NCI-H345 (cell line): ENCODE results near the gene OPRL1.
"Not testable (repeated sequence)": the region's sequence is repeated elsewhere in the genome, so short reads cannot be mapped to it uniquely, and the experiment has no call there.

Experiments
- DNase-seq: peaks from one replicate; lab custom pipeline; 2025; lab: John Stamatoyannopoulos, UW

OPRL1 gene

DNA sequence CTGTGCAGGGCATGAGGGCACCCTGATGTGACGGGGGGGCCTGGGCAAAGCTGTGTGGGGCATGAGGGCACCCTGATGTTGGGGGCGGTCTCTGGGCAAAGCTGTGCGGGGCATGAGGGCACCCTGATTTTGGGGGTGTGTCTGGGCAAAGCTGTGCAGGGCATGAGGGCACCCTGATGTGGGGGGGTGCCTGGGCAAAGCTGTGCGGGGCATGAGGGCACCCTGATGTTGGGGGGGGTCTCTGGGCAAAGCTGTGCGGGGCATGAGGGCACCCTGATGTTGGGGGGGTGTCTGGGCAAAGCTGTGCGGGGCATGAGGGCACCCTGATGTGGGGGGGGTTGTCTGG is 37.5 kb downstream of the OPRL1 start:
- not testable (repeated sequence) for DNase-seq

DNA sequence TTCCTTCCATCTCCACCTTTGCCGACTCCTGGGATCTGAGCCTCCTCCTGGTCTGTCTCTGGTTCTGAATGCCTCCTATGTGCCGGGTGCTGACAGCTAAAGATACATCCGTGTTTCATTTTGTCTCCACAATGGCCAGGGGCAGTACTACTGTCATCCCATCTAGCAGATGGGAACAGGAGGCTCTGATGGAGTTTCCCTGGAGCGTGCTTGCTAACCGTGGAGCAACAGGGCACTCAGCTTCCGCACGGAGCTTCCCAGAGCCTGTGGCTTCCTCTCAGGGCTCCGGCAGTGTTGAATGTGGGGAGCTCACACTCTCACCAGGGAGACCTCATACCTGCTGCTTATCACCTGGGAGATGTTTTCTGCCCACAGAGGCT is 39.4 kb downstream of the OPRL1 start:
- DNase-seq: no peak

DNA sequence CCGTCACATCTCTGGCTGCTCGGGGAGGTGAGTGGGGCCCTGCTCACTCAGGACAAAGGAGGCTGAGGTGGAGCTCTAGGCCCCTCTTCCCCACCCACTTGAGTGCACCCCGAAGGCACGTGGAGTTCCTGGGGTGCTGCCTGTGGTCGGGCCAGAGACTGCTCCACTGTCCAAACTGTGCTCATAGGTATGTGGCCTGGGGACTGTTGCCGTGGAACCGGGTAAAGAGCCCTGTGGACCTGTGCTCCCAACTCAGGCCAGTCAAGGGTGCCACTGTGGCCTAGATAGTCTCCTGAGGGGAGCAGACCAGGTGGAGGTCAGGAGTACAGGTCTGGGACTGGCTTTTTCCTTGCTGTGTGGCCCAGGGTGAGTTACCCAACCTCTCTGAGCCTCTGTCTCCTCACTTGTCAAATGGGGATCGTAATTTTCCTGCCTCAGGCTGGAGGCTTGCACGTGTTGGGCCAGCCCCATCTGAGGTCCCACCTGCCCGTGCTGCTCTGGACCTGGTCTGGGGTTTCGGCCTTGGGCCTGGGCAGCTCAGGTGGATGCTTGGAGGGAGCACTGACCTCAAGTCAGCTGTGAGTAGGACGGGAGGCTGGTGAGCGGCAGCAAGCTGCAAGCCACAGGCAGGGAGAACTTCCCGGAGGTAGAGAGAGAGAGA is 39.9 kb downstream of the OPRL1 start:
- DNase-seq: no peak

DNA sequence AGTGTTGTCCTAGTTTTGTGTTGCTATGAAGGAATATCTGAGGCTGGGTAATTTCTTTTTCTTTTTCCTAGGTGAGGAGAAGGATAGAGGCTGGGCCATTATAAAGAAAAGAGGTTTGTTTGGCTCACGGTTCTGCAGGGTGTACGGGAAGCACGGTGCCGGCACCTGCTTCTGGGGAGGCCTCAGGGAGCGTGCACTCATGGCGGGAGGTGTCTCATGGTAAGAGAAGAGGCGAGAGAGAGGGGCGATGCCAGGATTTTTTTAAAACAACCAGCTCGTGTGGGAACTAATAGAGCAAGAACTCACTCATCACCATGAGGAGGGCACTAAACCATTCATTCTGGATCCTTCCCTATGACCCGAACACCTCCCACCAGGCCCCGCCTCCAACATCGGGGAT is 41.7 kb downstream of the OPRL1 start:
- DNase-seq: no peak

DNA sequence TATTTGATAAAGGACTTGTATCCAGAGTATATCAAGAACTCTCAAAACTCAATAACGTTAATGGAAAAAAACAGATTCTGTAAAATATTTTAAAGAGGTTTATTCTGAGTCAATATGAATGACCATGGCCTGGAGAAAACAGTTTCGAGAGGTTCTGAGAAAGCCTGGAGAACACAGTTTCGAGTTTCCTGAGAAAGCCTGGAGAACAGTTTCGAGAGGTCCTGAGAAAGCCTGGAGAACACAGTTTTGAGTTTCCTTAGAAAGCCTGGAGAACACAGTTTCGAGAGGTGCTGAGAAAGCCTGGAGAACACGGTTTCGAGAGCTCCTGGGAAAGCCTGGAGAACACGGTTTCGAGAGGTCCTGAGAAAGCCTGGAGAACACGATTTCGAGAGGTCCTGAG is 43.0 kb downstream of the OPRL1 start:
- DNase-seq: not testable (repeated sequence)

DNA sequence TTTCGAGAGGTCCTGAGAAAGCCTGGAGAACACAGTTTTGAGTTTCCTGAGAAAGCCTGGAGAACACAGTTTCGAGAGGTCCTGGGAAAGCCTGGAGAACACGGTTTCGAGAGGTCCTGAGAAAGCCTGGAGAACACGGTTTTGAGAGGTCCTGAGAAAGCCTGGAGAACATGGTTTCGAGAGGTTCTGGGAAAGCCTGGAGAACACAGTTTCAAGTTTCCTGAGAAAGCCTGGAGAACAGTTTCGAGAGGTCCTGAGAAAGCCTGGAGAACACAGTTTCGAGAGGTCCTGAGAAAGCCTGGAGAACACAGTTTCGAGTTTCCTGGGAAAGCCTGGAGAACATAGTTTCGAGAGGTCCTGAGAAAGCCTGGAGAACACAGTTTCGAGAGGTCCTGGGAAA is 43.6 kb downstream of the OPRL1 start:
- not testable (repeated sequence) for DNase-seq

DNA sequence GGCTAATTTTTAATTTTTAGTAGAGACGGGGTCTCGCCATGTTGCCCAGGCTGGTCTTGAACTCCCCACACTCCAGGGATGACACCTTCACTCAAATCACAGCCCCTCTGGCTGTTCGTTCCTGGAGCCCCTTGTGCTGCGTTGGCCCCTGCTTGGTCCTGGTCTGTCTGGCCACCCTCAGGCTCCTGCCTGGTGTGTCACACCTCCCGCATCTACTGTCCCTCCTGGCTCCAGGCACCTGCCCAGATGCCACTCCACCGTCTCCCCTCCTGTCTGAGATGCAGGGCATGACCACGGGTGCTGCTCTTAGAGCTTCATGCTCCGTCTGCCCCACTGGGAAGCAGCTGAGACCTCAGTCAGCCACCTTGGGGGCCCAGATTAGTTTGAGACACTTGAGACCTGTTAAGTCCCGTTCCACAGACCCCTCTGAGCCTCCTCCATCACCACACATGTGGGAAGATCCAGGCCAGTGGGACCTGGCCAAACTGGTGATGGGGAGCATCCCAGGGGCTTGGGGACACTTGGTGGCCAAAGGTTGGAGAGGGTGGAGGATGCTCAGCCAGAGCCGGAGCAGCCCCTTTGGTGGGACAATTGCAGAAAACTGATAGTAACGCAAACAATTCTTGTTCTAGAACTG is 49.4 kb downstream of the OPRL1 start:
- DNase-seq: no peak

DNA sequence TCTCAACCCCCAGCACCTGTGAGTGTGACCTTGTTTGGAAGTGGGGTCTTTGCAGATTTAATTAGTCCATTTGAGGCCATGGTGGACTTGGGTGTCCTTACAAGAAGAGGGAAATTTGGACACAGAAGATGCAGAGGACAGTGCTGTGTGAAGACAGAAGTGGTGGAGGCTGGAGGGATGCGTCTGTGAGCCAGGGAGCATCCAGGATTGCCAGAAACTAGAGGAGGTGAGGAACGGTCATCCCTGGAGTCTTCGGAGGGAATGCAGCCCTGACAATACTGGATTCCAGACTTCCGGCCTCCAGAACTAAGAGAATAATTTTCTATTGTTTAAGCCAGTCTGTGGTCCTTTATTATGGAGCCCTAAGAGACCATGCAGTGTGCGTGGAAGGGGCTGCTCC is 50.4 kb downstream of the OPRL1 start:
- DNase-seq: no peak

DNA sequence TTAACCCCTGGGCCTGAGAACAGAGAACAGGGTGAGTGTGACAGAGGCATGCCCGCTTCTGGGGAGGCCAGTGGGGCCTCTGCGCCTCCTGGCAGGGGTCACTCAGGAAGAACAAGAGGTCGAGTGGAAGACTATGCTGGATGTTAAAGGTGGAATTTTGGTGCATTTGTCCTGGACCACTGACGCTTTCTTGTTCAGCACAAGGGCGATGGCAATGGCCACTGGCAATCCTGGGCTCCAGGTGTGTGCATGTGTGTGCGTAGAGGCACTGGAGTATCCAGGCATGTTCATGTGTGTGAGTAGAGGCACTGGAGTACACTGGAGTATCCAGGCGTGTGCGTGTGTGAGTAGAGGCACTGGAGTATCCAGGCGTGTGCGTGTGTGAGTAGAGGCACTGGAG is 51.0 kb downstream of the OPRL1 start:
- no peak for DNase-seq

DNA sequence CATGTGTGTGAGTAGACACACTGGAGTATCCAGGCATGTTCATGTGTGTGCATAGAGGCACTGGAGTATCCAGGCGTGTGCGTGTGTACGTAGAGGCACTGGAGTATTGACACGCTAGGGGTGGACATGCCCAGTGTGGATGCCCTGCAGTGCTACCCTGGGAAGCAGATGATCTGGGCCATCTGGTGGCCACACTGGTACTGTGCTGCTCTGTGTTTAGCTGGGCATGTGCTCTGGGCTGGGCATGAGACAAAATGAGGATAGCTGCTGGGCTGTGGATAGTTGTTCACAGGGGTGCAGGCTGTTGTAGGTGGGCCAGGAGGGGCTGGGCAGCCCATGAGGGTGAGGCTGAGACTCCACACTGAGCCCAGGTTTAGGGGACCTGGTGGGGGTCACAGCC is 51.5 kb downstream of the OPRL1 start:
- peak; percentile 79 for DNase-seq

DNA sequence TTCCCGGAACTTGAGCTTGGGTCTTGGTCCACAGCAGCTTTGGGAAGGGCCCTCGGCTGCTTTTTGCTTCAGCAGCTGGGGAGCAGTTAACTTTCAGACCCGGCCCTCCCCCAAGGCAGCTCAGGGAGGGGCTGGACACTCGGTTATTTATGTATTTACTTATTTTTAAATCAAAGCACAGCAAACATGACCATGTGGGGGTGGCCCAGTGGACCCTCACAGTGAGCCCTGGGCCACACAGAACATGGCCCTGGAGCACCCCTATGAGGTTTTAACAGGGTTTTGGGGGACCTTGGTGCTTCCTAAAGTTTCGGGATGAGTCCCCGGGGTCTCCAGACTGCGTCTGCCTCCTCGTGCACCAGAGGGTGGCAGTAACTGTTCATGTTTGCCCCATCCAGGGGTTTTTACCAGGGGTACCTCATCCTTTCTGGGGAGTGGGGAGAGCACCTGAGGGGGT is 54.1 kb downstream of the OPRL1 start:
- no peak for DNase-seq

DNA sequence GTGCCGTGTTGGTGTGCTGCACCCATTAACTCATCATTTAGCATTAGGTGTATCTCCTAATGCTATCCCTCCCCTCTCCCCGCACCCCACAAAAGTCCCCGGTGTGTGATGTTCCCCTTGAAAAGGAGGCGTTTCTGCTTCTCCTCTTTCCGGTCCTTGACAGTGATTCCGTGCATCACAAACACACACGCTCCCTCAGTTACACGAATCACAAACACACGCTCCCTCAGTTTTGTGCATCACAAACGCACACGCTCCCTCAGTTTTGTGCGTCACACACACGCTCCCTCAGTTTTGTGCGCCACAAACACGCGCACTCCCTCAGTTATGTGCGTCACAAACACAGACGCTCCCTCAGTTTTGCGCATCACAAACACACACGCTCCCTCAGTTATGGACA is 54.9 kb downstream of the OPRL1 start:
- not testable (repeated sequence) for DNase-seq

DNA sequence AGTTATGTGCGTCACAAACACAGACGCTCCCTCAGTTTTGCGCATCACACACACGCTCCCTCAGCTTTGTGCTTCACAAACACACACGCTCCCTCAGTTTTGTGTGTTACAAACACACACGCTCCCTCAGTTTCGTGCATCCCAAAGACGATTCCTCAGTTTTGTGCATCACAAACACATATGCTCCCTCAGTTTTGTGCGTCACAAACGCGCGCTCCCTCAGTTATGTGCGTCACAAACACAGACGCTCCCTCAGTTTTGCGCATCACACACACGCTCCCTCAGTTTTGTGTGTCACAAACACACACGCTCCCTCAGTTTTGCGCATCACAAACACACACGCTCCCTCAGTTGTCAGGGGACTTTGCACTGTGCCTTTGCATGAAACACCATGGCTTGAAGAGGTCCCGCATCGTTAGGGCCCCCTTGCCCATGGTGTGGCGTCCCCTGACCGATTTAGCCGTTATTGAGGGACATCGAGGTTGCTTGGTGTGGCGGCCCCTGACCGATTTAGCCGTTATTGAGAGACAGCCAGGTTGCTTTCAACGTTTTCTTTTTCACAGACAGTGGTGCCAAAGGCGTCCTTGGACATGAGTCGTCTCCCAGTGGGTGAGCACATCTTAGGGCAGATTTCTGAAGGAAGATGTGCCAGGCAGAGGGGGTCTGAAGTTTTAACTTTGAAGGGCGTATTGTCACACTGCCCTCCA is 56.3 kb downstream of the OPRL1 start:
- DNase-seq: no peak

DNA sequence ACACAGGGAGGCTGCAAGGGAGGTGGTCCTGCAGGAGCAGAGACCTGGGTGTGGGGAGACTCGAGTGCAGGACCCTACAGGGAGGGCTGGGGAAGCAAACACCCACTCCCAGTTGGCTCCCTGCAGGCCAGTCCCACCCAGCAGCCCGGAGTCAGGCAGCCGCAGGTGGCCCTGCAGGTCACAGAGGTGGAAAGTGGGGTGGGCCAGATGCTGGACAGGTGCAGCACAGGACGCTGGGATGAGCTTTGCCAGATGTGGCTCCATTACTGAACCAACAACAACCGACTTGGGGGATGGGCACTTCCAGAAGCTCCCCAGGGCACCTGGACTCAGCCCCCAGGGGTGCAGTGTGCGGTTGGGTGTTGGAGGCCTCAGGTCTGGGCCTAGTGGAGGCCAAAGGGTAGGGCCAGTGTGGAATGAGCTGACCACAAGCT is 57.7 kb downstream of the OPRL1 start:
- no peak for DNase-seq

DNA sequence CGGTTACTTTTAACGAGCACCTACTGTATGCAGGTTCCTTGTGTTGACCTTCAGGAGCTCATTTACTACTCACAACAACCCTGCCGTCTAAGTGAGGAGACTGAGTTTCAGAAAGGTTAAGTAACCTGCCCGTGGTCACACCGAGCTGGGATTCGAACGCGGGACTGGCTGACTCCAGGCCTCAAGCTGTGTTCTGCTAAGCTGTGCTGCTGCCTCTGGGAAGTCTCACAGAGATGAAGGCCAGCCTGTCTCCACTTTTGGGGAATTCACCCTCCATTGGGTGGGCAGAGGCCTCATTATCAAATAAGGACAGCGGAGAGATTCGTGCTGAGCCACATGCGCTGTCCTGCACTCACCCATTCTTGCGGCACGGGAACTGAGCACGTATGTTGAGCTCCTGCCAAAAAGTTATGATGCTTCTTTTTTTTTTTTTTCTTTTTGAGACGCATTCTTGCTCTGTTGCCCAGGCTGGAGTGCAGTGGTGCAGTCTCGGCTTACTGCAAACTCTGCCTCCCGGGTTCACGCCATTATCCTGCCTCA is 58.5 kb downstream of the OPRL1 start:
- DNase-seq: no peak

DNA sequence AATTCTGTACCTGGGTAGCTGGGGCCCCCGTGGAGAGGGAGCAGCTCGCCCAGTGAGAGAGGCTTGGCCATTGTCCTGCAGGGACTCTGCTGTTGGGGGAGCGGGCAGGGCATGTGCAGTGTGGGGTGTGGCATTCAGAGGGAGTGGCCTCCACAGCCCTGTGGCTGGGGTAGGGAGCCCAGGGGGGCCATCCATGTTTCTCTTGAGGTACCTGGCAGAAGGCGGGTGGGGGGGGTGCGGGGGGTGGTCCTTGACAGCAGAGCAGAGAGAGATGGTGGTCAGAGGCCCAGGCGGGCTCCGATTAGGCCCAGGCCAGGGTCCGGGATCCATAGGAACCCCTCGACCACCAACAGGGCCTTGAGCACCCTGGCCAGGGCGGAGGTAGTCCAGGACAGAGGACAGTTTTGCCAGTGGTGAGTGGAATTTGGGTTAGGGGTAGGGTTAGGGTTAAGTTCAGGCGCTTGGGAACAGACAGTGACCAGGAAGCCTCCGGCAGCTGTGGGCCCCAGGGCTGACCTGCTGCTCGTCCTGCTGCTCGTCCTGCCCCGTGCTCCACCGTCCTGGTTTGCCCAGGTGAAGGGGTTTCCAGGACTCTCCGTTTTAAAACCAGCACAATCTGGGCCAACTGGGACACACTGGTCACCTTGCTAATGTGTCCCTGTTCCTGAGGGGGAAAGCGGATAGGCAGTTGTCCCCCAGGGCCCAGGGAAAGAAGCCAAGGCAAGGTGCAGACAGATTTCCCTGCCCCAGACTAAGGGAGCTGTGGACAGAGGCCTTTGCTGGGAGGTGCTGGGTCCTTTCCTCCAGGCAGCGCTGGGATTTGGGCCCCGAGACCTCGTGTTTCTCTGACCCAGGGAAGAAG is 59.5 kb downstream of the OPRL1 start:
- DNase-seq: no peak

DNA sequence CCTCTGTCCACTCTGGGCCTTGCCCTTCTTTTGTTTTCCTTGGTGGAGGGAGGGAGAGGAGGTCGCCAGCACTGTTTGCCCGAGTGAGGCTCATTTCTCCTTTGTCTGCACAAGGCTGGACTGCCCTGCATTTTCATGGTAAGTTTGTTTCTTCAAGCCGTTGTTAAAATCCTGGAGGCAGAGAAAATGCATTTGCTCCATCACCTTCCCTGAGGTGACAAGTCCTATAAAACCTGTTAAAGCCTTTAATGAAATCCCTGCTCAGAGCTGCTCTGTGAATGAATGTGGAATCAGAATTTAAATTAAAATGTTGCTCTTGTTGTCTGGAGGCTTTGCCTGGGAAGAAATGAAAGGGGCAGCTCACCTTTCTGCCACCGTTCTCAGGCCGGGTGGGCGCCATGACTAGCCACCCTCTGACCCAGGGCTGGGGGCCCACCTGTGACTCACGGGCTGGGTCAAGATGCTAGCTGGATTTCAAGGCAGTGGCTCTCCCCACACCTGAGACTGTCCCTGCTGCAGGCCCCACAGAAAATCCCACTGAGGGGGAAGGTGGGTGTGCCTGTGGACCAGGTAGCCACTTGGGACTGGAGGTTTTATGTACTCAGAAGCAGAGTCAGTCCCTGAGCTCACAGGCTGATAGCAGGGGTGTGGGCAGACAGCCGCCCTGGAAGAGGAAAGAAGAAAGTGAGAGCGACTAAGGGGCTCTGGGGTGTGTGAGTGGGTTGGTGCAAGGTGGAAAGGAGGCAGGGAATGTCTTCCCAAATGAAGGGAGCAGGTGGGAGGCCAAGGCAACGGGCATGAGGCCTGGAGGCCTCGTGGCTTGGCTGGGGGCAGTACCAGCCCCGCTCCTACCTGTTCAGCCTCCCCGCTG is 60.4 kb downstream of the OPRL1 start:
- DNase-seq: no peak

DNA sequence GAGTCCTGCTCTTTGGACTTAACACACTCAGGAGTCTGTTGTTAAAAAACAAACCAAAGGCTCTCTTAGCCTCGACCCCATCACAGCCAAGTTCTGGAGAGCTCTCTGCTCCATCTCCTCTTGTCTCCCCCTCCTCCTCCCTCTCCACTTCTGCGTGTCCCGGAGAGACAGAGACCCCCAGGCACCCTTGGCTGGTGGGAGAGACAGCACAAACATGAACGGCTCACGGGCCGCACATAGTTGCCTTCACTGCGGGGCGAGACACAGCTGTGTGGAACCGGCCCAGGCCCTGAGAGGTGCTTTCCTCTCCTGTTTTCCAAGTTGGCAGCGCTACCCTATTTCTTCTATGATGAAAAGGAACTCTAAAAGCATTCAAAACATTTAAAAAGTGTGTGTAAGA is 61.1 kb downstream of the OPRL1 start:
- no peak for DNase-seq

DNA sequence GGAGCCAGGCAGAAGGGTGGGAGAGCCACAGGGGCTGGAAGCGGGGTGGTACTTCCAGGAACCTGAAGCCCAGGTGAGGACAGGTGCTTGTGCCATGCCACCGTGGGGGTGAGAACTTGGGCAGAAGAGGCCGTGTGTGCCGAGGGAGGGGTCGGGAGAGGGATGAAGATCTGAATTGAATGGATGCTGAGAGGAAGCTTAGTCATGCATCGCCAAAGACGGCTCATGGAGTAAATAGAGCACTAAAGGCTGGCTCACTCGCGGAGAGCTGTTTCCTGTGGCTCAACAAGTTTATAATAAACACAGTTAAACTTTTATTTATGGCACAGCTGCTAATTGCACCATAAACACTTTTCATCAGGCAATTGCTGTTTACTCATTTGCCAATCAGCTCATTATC is 62.7 kb downstream of the OPRL1 start:
- peak; percentile 94 for DNase-seq

DNA sequence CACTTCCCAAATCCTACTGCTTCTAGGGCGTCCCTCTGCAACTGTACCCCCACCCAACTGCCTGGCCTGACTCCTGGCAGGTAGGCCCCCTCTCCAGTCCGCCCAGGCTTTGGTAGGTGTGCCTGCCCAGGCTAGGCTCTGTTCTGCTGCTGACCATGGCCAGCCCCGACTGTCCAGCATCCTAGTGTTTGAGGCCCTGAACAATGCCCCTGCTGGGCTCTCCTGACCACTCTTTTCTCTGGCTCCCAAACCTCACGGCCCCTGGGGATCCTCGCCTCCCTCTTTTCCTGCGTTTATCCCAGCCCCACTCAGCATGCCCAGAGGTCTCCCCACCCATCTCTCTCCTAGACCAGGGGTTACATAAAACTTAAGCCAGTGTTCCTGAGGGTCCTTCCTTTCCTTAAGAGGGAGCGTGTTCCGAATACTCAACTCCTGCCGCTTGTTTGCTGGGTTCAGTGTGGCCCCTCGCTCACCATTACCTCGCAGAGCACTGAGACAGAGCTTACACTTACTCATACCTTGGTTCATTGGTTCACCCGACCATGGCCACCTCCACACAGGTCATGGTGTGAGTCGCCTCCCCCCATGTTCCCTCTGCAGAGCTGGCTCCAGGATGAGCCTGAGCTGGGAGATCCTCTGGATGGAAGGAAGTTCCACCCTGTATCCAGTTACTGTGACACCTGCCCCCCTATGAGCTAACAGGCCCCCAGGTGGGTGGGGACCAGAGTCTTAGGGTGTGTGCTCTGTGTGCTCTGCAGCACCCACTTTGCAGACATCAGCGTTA is 63.3 kb downstream of the OPRL1 start:
- no peak for DNase-seq
